Stimulated activated effector memory CD8-positive, alpha-beta T cell treated with anti-CD3 and anti-CD28 coated beads, Interleukin-12 subunit alpha, Interleukin-12 subunit beta, amount 100 ng/mL, for 72 hours (primary cell): ENCODE measurements around the gene VPS11.
"Not testable (repeated sequence)": the region's sequence is repeated elsewhere in the genome, so short reads cannot be mapped to it uniquely, and the experiment has no call there.

ENCODE experiments used
- ATAC-seq: fragments of 150-1000 bp; cut with Tn5 transposase; 2 replicates; pipeline ENCODE4 v1.10.0; 2021
- DNase-seq, 2 donors: peaks; one replicate each; pipeline ENCODE4 v3.0.0; 2021 to 2022; ENCODE audit warnings: low spot score in 2 of 2
- H3K27ac Mint-ChIP-seq: one replicate; pipeline ENCODE4 v1.8.0; 2022; ENCODE audit warnings: mild to moderate bottlenecking, mixed read lengths
- H3K36me3 Mint-ChIP-seq: one replicate; pipeline ENCODE4 v1.8.0; 2022; ENCODE audit warnings: mild to moderate bottlenecking, mixed read lengths
- H3K4me1 Mint-ChIP-seq: one replicate; pipeline ENCODE4 v1.8.0; 2022; ENCODE audit warnings: mixed read lengths
- H3K4me3 Mint-ChIP-seq: one replicate; pipeline ENCODE4 v1.8.0; 2022; ENCODE audit warnings: mild to moderate bottlenecking, mixed read lengths
- H3K9me3 Mint-ChIP-seq: one replicate; pipeline ENCODE4 v1.8.0; 2022; ENCODE audit warnings: mixed read lengths

Gene VPS11

DNA sequence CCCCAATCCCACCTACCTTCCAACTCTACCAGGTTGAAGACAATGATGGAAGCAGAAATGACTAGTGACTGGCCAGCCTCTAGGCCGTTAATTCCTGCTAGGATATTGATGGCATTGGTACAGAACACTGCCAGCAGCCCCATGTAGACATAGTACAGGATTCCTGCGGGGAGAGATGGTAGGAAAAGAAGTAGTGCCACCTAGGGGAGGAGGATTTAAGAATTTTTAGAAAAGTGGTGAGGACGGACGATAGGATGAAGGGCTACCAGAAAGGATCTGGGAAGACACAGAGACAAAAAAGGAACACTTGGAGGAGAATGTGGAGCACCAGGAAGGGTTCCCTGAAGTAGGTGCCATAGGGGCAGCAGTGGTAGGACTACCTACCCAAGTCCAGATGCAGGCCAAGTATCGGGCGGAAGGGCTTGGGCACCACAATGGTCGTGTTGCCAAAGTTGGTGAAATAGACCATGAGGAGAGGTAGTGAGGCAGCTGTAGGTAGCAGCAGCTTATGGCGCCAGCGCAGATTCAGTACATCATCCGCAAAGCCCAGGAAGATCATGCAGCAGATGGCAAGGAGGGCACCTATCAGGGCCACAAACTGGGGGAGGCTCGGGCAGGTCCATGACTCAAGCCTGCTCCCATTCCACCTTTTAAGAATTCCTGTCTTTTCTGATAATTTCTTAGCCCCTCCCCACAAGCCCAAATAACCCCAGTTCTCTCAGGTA is 32.8 kb downstream of the VPS11 start:
- no peak for ATAC-seq
- Mint-ChIP-seq H3K4me3 (peak overlapping the region; percentile 88), H3K9me3 (no peaks in the 10 kb centered on the region), H3K27ac (peak overlapping the region; percentile 97), H3K36me3 (peaks cover 65% of the 10 kb centered on the region), H3K4me1 (peaks cover 36% of the 10 kb centered on the region)
- DNase-seq = no peak

DNA sequence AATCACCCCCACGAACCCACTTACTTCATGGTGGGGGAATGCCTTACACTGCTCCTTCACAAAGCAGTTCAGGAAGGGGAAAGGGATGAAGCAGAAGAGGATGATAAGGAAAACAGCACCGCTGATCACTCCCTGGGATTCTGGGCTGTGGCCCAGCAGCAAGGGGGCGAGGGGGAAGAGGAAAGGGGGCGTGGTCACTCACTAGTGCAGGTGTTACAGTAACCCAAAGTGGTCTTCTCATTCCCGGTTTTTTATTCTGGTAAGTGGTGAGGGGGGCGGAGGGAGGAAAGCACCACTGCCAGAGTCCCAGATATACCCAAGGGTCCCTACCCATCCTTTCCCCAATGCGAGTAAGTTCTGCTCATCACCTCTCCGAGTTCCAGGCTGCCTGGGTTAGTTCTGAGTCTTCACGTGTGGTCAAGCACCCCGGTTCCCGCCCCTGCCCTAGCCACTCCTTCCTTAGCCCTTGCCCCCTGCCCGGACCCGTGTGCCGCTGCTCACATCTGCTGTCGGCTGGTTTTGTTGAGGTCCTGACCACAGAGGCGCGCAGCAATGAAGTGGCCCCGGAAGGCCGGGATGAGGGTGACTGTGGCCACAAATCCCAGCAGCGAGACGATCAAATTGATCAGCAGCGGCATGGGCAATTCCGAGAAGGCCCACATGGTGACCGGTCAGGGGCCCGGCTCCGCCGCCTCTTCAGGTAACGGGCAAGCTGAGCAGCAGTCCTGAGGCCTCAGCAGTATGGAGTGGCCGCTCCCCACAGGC is 33.6 kb downstream of the VPS11 start:
- peak; percentile 54 for ATAC-seq
- Mint-ChIP-seq H3K4me3 (peak overlapping the region; percentile 88), H3K4me1 (peaks cover 34% of the 10 kb centered on the region)

DNA sequence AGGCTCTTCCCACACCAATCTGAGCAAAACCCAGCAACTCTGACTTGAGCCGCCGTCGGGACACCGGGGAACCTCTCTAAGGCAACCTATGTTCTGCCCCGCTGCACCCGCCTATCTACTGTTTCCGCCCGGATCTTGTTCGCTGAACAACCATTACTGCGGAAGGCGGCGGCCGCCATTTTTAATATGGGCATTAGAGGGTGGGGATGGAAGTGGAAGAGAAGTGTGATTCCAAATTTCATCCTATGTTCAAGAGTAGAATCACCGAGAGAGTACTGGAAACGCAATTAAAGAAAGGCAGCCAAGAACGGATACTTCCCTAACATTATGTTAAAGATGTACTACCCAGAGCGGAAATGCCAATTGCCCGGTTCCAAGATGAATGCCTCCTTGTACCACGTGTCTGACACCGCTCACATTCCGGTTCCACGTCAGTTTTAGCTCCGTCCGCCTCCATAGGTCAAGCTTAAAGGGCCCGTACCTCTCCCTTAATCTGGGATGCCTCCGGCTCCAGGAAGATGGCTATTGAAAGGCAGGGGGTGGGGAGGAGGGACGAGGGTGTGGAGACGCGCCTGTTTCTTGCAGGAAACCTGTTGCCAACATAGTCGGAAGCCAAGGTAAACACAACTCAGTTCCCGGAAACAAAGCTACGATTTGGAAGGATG is 34.3 kb downstream of the VPS11 start, which contains the start of gene DPAGT1:
Gene DPAGT1, minus strand, starts transcription at position 95 of the 665 bp plus-strand sequence. CDS start 198 bp downstream, outside the sequence.
- ATAC-seq (peak; percentile 90), DNase-seq (peak; percentile 70 to 92)
- peaks cover 36% of the 10 kb centered on the region for H3K4me1 Mint-ChIP-seq
- peak within 1 kb of the TSS; percentile 88 for H3K4me3 Mint-ChIP-seq
- H3K9me3 Mint-ChIP-seq = no peaks in the 10 kb centered on the region
- peaks cover 50% of the 10 kb centered on the region for H3K36me3 Mint-ChIP-seq
- H3K27ac Mint-ChIP-seq = peak within 1 kb of the TSS; percentile 97

More for the DNA sequence above, 33.6 kb downstream of the VPS11 start:
- Mint-ChIP-seq H3K27ac (peak overlapping the region; percentile 97), H3K9me3 (no peaks in the 10 kb centered on the region), H3K36me3 (peaks cover 57% of the 10 kb centered on the region)
- no peak for DNase-seq

DNA sequence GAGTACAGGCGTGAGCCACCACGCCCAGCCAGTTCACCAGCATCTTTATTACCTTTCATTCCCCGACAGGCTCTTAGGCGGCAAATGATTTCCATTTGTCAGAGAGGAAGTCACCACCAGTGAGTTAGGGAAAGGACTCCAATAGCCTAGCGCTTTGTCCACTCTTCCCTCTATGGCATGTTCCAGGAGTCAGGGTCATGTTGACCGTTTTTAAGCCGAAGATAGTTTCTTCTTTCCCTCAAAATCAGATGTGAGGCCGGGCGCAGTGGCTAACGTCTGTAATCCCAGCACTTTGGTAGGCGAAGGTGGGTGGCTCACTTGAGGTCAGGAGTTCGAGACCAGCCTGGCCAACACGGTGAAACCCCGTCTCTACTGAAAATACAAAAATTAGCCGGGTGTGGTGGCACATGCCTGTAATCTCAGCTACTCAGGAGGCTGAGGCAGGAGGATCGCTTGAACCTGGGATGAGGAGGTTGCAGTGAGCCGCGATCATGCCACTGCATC is 35.6 kb downstream of the VPS11 start:
- H3K36me3 Mint-ChIP-seq = peaks cover 39% of the 10 kb centered on the region
- not testable (repeated sequence) for H3K9me3 Mint-ChIP-seq, DNase-seq, ATAC-seq
- peak overlapping the region; percentile 97 for H3K27ac Mint-ChIP-seq
- peaks cover 39% of the 10 kb centered on the region for H3K4me1 Mint-ChIP-seq
- H3K4me3 Mint-ChIP-seq = peak overlapping the region; percentile 88

DNA sequence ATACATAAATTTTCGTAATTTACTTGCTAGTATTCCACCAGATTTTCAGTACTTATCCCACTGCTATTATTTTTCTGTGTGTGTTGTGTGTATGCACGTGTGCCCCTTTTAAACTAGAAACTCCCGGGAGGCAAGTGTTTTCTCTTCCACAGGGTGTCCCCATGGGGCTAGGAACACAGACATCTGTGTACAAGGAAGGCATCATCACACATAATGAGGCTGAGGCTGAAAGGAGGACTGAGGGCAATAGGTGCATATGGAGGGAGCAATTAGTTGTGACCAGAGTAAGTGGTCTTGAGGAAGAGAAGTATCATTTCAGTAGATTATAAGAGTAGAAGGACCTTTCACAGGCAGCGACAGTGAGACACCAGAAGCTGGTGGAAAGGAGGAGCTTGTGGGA is 36.2 kb downstream of the VPS11 start:
- Mint-ChIP-seq H3K4me1 (peaks cover 42% of the 10 kb centered on the region), H3K27ac (no peak overlapping the region), H3K9me3 (no peaks in the 10 kb centered on the region), H3K36me3 (peaks cover 39% of the 10 kb centered on the region), H3K4me3 (no peak overlapping the region)
- DNase-seq (no peak), ATAC-seq (no peak)

DNA sequence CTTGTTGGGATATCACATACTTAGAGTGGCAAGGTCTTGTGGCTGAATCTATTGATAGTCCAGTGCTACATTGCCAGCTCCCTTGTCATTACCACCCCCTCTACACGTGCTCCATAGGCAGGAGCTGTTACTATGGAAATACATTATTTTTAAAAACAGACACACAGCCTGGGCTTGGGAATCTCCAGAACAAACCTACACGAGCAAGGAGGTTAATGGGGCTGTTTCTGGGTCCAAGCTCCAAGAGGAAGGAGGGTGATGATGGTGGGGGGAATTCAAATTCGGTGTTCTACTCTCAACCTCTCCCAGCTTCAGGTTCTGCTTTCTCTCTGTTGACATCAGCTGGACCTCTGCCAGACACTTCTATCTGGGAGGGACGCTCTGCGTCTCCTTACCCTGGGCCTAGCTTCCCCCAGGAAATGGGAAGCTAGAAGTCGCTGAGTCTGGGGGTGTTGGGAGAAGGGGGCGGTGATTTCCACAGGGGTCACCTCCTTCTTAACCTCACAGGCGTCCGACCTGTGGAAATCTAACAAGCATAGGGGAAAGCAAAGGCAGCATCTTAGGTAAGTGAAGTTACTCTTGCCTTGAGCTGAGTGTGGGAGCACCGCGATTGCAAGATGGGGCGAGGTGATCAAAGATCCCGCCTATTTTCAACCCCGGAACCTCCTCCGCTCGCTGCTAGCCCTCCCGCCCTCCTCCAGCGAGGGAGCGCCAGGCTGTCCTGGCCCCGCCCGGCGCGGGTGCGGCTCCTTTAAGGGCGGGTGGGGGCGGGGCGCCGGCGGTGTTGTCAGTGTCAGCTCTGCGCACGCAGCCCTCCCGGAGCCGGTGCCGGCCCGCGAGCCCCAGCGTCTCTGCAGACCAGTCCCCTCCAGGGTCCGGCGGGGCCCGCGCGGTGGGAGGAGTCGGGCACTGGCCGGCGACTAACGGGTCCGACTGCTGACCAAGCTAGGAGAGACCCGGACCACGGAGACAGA is 39.2 kb downstream of the VPS11 start, which contains the start of gene C2CD2L:
Gene C2CD2L, plus strand, starts transcription at position 781 of the 974 bp plus-strand sequence. CDS start 398 bp downstream, outside the sequence.
- Mint-ChIP-seq H3K4me3 (peak within 1 kb of the TSS; percentile 88), H3K27ac (peak within 1 kb of the TSS; percentile 95), H3K9me3 (no peaks in the 10 kb centered on the region), H3K36me3 (peaks cover 31% of the 10 kb centered on the region), H3K4me1 (peaks cover 42% of the 10 kb centered on the region)
- ATAC-seq = peak; percentile 90
- peak; percentile 70 to 87 for DNase-seq

DNA sequence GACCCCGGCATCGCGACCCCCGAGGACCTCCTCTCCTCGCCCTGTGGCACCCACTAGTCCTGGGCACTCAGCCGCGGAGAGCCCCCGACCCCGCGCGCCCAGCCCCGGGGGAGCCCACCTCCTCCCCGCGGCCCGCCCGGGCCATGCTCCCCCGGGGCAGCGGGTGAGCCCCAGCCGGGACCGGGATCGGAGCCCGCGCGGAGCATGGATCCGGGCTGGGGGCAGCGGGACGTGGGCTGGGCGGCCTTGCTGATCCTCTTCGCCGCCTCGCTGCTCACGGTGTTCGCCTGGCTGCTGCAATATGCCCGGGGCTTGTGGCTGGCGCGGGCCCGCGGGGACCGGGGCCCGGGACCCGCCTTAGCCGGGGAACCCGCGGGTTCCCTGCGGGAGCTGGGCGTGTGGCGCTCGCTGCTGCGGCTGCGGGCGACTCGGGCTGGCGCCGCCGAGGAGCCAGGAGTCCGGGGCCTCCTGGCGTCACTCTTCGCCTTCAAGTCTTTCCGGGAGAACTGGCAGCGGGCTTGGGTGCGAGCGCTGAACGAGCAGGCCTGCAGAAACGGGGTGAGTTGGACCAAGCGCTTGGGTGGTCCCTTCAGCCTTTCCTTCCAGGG is 40.0 kb downstream of the VPS11 start:
- no peak for DNase-seq
- no peaks in the 10 kb centered on the region for H3K9me3 Mint-ChIP-seq
- H3K36me3 Mint-ChIP-seq = peaks cover 29% of the 10 kb centered on the region
- peak overlapping the region; percentile 88 for H3K4me3 Mint-ChIP-seq
- ATAC-seq = peak; percentile 36
- peaks cover 42% of the 10 kb centered on the region for H3K4me1 Mint-ChIP-seq
- H3K27ac Mint-ChIP-seq = peak overlapping the region; percentile 86

DNA sequence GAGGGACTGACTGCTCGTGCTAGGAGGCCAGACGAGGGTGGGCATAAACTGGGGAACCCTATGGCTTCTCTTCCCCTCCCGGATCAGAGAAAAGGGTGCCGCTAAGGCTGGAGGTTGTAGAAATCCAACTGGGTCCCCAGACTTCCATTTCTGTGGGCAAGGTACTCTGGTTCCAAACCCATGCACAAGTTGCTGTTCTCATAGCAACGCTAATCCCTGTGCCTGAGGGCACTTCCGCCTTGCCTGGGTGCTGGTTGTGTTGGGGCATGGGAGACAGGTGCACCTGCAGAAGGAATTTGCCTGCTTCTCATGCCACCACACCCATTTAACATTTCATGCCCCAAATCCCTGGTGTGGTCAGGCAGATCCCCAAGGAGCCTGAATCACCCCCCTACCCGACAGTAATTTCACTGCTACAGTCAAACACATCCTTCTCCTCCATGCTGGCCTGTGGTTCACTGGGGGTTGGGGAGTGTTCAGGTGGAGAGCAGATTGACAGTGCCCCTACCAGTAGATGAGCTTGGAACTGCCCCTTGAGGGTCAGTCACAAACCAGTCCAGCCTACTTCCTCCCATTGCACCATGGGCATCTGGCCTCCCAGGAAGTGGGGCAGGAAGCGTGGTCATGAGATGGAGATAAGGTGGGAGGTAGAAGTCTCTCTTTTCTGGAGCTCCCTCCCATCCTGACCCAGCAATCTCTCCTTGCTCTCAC is 40.7 kb downstream of the VPS11 start:
- H3K36me3 Mint-ChIP-seq = peaks cover 36% of the 10 kb centered on the region
- H3K27ac Mint-ChIP-seq = peak overlapping the region; percentile 86
- H3K4me1 Mint-ChIP-seq = peaks cover 42% of the 10 kb centered on the region
- no peak for DNase-seq
- peak overlapping the region; percentile 88 for H3K4me3 Mint-ChIP-seq
- no peaks in the 10 kb centered on the region for H3K9me3 Mint-ChIP-seq
- ATAC-seq = peak; percentile 36

DNA sequence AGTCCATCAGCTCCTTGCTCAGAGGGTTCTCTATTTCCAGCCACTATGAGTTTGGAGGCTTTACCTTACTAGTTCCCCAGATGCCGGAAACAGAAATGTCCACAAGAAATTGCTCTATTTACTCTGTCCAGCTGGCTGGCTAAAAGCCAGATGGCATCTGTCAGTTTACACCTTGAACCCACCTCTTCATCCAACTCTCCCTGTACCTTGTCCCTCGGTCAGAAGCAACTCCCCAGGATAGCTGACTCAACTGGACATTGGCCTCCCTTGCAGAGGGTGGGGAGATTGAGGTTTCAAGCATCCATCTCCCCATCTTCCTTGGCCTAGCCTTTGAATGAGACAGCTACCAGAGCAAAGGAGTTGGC is 41.2 kb downstream of the VPS11 start:
- Mint-ChIP-seq H3K4me3 (peak overlapping the region; percentile 88), H3K4me1 (peaks cover 42% of the 10 kb centered on the region), H3K36me3 (peaks cover 41% of the 10 kb centered on the region), H3K27ac (peak overlapping the region; percentile 86), H3K9me3 (no peaks in the 10 kb centered on the region)
- ATAC-seq (no peak), DNase-seq (no peak)

DNA sequence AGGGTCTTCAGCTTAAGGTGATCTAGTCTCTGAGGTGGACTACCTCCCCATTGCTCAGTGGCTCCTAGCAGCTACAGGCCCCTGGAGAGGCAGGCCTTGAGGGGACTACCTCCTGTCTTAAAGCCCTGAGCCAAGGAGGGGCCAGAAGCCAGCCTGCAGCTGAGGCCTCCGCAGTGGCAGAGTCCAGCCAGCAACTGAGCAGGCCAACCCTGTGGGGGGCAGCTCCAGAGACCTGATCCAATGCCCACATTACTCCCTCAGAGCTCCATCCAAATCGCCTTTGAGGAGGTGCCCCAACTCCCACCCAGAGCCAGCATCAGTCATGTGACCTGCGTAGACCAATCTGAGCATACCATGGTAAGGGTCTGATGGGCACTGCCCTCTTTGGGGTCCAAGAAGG is 42.2 kb downstream of the VPS11 start:
- Mint-ChIP-seq H3K4me1 (peaks cover 42% of the 10 kb centered on the region), H3K4me3 (peak overlapping the region; percentile 88), H3K36me3 (peaks cover 51% of the 10 kb centered on the region), H3K9me3 (no peaks in the 10 kb centered on the region), H3K27ac (peak overlapping the region; percentile 86)
- no peak for ATAC-seq
- no peak for DNase-seq

DNA sequence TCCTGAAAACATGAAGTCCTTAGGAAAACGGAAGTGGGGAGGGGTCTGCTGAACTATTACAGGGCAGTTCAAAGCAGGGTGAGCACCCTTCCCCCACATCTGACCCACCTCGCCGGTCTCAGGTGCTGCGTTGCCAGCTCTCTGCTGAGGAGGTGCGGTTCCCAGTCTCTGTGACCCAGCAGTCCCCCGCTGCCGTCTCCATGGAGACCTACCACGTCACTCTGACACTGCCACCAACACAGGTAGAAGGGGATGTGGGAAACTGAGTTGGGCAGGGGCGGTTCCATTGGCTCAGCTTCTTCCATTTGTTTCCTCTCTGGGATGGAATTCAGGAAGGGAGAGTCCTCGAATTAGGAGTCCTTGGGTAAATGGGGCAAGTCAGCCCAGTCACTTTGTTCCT is 42.8 kb downstream of the VPS11 start:
- Mint-ChIP-seq H3K27ac (peak overlapping the region; percentile 86), H3K4me3 (no peak overlapping the region), H3K36me3 (peaks cover 57% of the 10 kb centered on the region), H3K4me1 (peaks cover 47% of the 10 kb centered on the region), H3K9me3 (no peaks in the 10 kb centered on the region)
- ATAC-seq = no peak
- DNase-seq = no peak

DNA sequence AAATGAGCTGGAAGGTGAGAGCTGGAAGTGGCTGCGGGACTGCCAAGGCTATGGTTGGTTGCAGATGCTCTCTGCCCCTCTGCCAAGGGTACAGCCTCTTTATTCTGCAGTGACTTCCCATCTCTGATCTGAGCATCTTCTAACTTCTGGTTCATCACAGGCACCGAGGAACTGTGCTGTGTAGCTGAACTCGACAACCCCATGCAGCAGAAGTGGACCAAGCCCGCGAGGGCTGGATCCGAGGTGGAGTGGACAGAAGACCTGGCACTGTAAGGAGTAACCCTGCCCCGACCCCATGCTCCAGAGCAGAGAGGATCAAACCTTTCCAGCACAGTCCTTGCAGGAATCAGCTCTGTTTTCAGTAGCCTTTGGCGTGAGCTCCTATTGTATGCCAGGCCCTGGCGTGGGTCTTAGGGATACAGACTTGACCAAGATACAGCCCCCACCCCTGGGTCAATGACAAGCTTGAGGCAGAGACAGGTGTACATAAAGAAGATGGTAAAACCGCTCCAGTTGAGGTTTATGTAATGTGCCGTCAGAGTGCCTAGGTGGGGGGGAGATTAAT is 43.8 kb downstream of the VPS11 start:
- H3K9me3 Mint-ChIP-seq = no peaks in the 10 kb centered on the region
- ATAC-seq (no peak), DNase-seq (no peak)
- H3K36me3 Mint-ChIP-seq = peaks cover 66% of the 10 kb centered on the region
- peaks cover 45% of the 10 kb centered on the region for H3K4me1 Mint-ChIP-seq
- no peak overlapping the region for H3K4me3 Mint-ChIP-seq
- H3K27ac Mint-ChIP-seq = no peak overlapping the region

DNA sequence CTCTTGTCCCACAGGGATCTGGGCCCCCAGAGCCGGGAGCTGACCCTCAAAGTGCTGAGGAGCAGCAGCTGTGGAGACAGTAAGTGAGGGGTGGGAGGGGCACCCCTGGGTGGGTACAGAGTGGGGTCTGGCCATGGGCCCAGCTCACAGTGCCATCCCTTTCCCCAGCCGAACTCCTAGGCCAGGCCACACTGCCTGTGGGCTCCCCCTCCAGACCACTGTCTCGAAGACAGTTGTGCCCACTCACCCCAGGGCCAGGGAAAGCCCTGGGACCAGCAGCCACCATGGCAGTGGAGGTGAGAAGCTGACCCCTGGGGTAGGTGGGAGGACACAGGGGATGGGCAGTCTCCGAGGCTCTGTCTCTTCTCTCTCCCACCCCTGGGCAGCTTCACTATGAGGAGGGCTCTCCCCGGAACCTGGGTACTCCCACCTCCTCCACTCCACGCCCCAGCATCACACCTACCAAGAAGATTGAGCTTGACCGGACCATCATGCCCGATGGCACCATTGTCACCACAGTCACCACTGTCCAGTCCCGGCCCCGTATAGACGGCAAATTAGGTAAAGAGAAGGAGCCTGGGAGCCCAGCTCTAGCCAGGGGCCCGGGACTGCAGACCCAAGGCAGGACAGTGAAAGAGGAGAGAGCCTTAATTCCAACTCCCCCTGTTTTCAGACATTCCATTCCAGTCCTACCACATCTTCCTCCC is 44.8 kb downstream of the VPS11 start:
- H3K36me3 Mint-ChIP-seq = peaks cover 66% of the 10 kb centered on the region
- no peak overlapping the region for H3K4me3 Mint-ChIP-seq
- no peak for DNase-seq
- no peaks in the 10 kb centered on the region for H3K9me3 Mint-ChIP-seq
- peaks cover 39% of the 10 kb centered on the region for H3K4me1 Mint-ChIP-seq
- peak overlapping the region; percentile 5 for H3K27ac Mint-ChIP-seq
- no peak for ATAC-seq
